NCI-H2227 treated with DMSO at 0.1 percent for 48 hours (cell line): Measurements from ENCODE around the gene GDF7.

Source experiments
- DNase-seq: peaks from one replicate; lab custom pipeline; 2025; lab: John Stamatoyannopoulos, UW

GDF7 gene

DNA sequence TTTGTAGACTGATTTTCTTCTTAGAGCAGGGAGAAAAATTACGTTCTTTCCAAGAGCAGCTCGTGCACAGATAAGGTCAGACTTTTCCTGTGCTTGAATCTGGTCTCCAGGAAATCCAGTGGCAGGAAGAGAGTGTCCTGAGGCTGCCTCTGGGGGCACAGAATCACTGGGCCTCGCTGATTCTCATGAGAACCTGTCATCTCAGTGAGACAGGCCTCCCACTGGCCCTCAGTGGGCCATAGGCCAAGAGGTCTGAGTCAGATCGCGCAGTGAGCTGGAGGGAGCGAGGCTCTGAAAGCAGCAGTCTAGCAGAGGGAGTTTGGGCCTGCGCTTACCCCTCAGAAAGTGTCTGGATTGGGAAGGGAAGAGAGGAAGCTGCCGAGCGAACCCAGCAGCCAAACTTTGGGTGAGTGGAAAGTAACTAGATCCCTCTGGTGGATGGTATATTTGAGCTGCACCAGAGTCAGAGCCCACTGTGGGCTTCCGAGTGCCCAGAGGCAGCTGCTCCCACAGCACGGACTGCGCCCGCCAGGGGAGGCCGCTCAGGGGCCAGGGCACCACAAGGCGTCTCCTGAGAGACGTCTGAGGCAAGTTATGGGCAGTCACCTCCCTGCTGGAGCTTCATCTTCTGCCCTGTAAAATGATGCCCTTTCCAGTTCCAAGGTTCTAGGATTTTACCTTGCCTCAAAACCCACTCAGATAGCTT lies 8.2 kb downstream of the GDF7 start:
- DNase-seq: no peak

DNA sequence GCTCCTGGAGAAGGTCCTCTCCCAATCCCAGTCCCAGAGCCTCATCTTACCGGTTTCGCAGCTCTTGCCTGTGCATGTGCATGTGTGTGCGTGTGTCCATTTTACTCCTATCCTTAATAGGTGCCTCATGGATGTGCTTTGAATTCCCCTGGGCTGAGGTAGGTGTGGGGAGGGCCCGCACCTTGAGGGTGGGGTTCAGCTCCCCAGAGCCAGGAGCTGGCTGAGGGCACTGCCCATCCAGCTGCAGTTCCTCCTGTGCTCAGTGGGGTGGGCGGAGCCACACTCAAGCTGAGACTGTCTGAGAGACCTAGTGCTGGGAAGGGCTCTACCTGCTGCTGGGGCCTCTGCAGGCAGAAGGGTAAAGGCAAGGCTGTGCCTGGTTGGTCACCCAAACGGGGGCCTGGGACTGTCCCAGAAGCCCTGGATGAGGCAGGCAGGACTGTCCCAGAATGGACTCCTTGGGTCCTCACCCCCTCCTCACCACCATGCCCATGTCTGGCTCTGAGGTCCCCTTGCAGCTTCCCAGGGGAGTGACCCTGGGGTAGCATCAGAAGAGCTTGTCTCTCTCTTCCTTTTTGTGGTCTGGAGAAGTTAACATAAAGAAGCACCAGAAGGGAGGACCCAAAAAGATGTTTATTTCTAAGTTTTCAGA lies 8.9 kb downstream of the GDF7 start:
- no peak for DNase-seq

DNA sequence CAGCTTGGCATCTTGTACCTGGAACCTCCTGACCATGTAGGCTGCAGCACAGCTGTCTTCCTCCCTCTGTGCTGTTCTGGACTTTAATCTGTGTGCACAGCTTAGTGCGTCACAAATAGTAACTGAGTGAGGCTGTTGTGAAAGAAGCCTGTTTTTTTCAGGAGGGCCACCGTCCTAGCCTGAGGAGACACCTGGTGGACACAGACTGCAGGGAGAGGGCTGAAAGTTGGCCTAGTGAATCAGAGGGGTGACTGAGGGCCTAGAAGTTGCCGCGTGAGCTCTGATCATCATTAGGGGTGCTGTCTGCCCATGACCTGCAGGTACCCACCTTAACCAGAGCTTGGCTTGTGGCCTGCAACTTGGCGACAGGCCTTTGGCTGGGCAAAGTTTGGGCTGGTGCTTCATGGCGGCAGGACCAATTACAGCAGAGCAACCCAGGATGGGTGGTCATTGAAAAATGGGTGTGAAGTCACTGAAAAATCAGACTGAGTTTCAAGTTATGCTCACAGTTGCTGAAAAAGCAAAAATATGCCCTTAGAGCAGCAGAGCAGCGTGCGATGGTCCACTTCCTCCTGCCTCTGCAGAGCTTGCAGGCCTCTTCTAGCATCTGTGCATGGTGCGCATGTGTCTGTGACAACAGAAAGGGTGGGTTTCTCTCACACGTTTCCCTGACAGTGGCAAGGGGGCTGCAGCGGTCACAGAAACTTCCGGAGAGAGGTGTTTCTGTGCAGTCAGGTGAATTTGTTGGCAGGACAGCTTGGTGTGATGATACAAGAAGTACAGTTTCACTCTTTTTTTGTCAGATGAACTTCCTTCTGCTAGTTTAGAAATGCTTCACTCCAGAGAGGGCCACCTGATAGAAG lies 9.6 kb downstream of the GDF7 start:
- no peak for DNase-seq

DNA sequence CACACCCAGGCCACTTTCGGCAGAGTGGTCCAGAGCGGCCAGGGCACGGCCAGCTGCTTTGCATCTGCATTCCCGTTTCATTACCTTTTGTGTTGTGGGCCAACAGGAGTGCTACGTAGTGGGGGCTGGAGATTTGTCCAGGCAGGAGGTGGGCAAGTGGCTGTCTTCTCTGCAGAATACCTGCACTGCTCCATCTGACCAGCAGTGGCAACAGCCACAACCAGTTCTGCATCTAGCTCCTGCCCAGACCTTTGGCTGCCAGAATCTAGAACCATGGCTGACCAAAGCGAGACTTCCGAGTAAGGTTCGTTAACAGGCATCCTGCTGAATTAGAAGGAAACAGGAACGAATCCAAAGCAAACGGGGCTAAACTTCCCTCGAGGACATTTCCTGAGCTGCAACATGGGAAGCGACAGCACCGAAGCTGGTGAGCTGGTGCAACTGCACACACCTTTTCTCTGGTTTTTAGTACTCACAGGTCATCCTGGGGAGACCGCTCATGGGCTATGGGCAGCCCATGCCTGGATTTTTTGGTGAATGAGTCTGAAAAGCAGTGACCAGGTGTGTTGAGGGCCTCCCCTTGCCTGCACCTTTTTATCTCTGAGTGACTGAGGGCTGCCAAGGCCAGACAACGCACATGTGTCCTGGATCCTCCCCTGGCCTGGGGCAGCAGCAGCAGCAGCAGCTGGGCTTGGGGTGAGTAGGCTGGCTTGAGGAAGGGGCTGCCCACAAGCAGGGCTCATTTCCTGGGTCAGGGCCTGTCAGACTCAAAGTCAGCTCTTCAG lies 10.5 kb downstream of the GDF7 start:
- DNase-seq: no peak

DNA sequence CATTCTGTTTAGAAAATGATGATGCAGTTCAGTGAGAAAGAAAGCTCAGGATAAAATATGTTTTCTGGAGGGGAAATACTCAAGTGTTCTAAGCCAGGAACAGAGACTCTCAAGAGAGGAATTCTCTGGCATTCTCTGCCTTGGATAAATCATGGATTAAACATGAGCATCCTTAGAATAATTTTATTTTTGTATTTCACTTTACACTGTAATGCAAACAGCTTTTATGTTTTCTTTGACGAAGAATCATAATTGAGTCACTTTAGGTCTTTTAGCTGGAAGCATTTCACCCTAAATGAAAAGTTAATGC lies 11.1 kb downstream of the GDF7 start:
- DNase-seq: no peak

DNA sequence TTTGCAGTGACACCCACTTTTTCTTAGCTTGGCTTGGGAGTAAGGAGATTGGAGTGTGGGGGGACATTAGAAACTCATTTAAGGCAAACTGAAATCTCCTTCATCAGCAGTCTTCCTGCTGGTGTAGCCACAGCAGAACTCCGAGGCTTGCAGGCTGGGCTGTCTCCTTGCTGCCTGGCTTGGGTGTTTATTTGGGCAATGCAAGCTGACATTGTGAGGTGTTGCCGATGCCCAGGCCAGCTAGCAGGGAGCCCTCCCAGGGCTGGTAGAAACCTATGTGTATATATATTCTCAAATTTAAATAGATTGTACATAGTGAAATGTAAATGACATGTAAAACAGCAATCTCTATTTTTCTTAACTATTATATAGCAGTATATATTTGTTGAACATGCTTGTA lies 11.8 kb downstream of the GDF7 start:
- no peak for DNase-seq

DNA sequence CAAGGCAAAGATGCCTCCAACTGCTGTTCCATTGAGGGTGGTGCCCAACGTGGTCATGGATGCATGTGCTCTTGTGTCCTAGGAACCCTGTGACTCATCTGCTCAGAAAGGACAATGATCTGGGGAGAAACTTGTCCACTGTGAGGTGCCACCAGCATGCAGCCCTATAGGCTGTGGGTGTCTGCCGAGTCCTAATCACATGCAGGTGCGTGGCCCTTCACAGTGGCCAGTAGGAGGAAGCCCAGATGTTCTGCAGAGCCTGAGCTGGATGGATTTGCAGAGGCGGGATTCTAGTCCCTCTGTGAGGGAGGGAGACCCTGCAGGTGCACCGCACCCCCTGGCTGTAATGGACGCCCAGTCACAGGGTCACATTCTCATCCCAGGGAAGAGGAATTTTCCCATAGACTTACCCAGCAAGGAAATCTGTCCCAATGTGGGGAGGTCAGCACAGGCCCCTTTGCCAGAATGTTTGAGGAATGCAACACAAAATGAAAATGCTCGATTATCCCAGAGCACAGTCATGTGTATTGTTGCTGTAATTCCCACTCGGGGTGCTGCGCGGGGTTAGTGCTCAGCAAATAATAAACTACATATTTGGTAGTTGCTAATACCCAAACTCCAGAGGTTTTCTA lies 13.9 kb downstream of the GDF7 start:
- DNase-seq: no peak

DNA sequence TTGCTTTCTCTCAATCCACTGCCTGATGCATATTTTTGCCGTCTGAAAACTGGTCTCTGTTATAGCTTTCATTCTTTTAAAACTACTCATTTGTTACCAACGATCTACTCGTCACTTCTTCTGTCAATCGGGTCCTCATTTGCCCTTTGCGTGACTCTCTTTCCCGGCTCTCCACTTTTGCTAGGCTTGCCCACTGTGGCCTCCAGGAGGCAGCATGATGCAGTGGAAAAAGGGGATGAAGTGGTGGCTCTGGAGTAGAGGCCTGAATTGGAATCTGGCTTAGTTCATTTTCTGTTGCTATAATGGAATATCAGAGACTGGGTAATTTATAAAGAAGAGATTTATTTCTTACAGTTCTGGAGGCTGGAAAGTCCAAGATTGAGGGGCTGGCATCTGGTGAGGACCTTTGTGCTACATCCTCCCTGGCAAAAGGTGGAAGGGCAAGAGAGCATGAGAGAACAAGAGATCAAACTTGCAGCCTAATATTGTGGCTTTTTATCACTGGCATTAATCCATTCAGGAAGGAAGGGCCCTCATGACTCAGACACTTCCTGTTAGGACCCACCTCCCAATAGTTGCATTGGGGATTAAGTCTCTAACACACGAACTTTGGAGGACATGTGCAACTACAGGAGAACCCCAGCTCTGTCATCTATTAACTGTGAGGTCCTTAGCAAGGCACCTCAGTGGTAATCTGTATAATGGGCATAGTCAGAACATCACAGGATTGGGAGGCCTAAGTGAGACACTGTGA lies 15.4 kb downstream of the GDF7 start:
- DNase-seq: no peak

DNA sequence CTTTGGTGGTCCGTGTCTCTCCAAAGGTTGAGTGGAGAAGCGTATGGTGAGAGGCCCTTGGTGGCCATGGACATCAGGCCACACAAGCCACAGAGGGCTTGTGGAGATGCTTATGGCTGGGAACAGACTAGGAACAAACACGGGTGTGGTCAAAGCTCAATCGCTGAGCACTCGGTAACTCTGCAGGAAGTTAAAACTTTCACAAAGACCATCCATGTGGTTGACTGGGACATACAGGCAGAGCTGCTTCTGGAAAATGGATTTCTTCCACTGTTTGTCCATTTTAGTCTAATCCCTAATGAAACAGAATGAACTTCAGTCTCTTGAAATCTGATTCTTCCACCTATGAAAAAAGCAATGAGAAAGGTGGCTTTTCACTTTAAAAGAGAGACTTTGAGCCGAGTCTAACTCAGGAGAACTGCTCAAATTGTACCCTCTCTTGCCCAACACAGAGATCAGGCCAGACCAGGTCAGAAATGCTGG lies 17.7 kb downstream of the GDF7 start:
- no peak for DNase-seq

DNA sequence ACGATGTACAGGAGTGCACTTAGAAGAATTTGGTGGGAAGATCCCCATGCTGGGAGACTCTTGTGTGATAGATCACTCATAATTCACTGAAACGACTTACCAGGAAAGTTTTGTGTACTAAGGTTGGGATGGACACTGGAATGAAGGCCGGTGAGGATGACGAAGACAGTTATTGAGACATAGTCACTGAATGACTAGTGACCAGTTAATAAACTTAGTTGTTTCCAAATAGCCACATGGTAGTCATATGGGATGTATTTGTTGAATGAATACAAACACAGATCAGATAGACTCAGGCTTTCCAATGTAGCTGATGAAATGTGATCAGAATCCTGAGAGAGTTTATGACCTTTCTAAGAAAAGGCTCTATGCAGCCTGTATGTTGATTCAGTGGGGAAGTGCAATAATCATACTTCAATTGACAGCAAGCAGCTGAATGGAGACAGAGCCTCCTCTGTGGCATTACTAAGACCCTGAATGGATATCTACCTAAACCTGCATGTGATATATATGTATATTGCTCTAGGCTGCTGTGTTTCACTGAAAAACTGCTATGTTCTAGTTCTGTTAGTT lies 20.4 kb downstream of the GDF7 start:
- DNase-seq: no peak

DNA sequence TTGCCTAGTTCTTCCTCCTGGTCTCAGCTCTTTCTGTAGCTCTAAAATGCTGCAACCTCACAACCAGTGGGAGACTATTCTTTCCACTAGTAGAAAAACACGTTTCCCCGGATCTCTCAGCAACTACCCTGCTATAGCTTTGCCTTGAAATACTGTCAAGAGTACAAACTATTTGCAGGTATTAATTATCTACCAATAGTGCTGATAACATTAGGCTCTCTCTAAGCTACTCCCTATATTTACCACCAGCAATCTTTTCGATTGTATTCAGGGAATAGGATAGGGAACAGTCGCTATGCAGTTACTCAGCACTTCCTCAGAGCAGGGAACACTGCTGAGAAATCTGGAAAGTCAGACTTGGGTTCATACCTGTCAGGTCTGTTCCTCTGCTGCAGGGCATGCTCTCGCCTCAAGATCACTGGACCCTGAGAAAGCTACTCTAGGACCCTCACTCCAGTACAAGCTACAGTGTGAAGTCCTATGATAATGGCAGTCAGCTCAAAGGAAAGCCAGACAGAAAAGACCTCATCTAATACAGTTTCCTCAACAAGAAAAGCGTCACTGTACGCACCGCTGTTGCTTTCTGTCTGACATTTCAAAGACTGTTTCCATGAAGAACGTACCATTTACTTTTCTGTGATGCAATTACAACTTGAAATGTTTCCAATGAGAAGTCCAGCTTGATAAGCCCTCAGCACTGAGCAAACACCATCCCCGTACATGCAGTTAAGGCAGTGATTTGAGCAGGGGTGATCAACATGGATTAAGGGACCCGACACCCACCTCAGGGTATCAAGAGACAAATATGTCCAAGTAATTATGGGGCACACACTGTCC lies 22.7 kb downstream of the GDF7 start:
- no peak for DNase-seq

DNA sequence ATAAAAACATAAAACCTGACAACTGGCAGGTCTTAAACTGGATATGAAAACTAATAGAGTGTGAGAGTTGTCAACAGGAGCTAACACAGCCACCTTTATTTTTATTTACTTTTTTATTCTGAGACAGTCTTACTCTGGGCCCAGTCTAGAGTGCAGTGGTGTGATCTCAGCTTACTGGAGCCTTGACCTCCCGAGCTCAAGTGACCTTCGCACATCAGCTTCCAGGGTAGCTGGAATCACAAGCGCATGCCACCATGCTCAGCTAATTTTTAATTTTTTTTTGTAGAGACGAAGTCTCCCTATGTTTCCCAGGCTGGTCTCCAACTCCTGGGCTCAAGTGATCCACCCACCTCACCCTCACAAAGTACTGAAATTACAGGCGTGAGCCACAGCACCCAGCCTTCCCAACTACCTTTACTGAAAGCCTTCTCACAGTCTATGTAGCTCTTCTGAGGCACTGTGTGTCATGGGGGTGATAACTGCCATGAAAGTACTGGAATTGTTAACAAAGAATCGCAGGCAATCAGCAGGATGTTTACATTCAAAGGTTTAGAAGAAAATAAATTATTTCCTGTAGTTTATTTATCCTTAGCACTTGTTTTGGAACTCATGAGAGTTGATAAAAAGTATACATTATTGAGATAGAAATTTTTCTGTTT lies 24.3 kb downstream of the GDF7 start:
- DNase-seq: no peak

DNA sequence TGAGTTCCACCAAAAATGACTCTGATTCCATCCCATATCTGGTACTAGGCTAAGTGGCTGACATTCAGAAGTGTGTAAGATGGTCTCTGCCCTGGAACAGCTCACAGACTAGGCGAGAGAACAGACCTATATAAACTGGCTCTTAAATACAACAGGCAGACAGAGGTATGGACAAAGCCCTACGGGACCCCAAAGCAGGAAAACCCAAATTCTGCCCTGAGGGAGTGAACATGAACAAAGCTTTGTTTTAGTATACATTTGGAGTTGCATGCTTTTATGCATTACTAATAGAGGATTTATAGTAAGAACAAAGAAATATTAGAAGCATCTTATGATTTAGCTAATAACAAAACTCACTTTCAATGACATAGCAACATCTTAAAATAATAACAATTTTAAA lies 25.1 kb downstream of the GDF7 start:
- DNase-seq: no peak

DNA sequence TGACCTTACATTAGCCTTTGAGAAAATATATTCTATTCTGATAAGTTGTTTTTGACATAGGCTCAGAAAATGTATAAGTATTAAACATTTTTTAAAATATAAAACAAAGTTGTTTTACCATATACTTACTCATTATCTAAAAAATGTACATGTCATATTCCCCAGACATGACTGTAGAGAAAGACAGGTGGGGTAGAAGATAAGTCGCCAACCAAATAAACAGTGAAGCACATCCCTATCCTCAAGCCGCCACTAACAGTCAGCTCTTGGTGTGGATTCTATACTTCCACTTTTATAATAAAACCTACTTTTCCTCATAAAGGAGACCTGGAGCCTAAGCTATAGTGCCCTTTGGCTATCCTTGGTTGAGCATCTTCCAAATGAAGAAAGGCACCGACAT lies 26.4 kb downstream of the GDF7 start:
- DNase-seq: no peak

DNA sequence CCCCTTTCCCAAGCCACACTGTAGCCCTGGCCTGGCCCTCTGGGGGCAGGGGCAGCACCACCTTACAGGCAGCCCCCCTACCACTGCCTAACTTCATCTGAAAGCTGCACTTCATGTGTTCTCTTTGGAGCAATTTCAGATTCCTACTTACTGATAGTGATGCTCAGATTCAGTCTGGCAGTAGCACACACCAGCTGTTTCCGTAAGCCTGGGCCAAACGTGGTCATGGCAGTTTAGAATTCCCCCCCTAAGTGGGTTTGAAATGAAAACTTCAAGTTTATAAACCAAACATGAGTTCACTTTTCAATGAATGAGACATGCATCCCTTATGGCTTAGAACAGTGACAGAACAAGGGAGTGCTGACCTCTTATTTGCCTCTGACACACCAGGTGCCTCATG lies 29.4 kb downstream of the GDF7 start:
- DNase-seq: no peak

DNA sequence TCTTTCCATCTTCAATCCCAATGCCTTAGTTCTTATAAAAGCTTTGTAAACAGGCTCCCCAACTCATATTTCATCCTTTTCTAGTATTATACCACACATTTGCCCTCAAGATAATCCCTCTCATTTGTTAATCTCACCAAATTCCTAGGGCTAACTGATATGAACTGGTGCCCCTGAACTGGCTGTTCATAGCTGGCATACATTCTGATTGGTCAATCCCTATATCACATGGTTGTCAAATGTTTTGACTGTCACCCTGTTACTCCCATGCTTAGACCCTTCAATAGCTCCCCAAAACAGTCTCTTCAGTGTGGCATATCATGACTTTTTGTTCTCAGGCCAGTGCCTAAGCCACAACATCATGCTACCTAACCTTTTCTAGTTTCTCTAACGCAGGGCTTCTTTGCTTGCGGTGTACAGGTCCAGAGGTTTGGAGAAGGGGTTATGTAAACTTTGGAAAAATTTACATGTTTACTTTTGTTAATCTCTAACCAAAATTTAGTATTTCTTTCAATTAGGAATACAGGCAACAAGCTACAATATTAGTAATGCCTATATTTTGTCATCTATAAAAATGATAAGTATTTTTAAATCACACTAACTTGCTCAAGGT lies 30.5 kb downstream of the GDF7 start:
- no peak for DNase-seq

DNA sequence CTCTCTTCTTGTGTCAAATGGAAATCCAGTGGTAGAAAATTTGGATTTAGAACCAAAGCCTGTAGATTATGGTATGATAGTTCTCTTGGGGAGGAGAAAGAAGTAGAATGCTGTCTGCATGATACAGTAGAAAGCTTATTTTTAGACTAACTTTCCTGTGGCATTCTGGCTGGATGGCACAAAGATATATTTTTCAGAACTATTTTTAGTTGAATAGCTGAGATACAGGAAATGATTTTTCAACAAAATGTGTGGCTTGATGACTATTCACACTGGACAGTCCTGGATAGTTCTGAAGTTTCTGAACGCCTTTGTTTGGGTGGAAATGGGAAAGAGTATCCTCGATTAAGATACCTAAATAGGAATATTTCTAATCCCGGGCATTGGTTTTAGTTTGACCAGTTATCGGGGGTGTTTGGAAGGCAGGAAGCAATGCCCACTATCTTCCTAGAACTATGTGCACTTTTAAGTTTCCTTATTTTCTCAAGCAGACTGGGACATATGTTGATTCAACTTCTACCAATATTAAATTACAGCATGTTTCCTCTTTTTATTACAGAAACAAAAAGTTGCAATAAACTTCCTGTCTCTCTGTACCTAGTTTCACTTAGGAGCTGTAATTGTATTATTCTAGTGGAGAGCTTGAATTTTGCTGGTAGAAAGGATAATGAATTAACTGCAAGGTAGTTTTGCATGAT lies 32.1 kb downstream of the GDF7 start:
- no peak for DNase-seq

DNA sequence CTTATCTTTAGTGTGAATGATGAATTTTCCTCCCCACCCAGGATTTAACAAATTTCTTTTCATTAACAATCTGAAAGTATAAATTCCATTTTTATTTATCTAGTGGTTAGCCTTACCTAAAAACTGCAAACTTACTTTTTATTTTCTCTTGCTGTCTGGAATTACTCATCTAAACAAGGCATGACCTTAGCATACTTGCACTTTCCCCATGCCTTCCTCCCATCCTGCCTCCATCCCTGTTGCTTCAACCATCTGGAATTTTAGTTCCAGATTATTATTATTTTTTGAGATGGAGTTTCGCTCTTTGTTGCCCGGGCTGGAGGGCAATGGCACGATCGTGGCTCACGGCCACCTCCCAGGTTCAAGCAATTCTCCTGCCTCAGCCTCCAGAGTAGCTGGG lies 35.6 kb downstream of the GDF7 start:
- no peak for DNase-seq
